ENCODE data around the gene JUND.

JUND gene

DNA sequence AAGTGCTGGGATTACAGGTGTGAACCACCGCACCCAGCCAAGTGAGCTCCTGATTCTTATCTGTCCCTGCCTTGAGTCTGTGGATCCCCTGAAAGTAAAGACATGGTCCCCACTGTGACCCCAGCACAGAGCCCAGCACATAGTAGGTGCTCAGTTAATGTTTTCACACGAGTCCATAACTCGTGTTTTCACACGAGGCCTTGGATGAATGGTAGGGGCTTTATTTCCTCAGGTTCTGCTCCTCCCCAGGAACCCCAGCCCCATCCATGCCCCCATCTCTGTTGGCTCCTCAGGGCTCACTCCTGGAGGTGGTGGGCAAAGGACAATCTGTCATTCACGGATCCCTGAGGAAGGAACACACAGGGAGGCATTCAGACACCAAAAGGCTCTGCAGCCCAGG lies 31.6 kb downstream of the JUND start:
- no peak for DNase-seq

DNA sequence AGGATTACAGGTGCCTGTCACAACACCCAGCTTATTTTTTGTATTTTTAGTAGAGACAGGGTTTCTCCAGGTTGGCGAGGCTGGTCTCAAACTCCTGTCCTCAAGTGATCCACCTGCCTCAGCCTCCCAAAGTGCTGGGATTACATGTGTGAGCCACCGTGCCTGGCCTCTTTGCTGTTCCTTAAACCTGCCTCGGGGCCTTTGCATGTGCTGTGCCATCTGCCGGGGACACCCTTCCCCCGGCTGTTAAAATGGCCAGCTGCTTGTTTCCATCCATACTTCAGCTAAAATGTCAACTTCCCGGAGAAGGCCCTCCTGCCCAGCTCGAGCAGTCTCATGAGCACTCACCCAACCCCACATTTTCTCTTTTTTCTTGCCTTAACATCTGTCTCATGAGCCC lies 36.1 kb downstream of the JUND start:
- DNase-seq = no peak

GRCh38 chr19:18239303-18239702 lies 42.1 kb downstream of the JUND start:
- no peak for DNase-seq

- DNase-seq = no peak
Measured at GRCh38 chr19:18234194-18234593, 47.2 kb downstream of the JUND start.

DNA sequence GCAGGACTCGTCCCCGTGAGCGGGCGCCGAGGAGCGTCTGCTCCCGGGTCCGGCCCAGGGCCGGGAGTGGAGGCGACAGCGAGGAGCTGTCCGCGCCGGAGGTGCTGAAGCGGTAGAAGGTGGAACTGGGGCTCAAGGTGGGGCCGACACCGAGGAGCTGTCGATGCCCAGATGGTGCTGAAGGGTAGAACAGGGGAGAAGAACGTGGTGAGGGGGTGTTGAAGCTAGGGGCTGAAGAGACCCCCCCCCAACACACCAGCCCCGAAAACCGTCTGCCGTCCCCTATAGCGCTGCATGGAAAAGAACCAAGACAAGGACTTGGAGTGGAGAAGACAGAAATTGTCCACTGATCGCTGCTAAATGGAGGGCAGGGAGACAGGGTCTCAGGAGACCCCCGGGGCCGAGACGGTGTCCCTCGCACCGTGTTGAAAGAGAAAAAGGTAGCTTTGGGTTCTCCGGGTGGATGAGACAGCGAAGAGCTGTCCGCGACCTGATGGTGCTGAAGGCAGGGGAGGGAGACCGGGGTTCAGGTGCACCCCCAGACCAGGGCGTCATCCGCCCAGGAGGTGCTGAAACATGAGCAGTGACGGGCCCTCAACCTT lies 48.1 kb downstream of the JUND start:
- DNase-seq = peak in 3 of 56 donors; percentile 9 to 21 (median 19)

DNA sequence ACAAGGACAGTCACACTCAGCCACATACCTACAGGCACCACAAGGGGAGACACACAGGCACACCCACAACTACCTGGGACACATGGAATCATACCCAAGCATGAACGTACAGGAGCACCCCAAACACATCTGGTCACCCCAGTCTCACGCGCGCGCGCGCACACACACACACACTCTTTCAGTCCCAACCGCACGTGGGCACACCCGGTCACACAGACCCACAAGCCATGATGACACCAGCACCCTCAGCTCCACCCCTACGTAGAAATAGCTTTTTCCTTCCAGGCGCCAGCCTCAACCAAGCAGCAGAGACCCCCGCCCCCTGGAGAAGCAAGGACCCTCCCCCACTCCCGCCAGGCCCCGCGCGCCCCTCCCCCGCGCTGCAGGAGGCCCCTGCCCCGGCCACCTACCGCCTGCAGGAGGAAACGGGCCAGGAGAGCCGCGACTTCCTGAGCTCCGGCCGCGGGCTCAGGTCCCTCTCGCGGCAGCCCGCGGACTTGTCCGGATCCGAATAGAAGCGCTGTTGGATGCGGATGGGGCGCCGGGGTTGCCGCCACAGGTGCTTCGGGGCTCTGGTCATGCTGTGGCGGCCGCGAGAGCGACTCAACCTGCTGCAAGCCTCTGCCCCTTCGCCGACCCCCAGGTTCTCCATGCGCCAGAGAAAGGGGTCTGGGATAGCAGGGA lies 48.7 kb downstream of the JUND start:
- peak in 1 of 56 donors; percentile 4 for DNase-seq

DNA sequence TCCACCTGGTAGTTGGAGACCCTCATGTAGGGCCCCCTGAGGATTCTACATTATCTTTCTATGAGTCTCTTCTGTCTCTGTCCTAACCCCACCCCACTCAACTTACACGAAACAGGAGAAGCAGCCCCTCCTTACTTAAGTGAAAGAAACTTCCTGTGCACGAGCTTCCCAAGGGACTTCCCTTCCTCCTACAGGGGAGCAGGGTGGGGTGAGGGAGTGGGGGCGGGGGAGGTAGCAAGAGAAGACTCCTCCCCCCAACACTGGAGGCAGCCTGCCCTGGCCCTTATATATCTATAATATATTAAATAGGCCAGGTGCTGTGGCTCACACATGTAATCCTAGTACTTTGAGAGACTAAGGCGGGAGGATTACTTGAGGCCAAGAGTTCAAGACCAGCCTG lies 49.6 kb downstream of the JUND start:
- no peak for DNase-seq

- DNase-seq = peak in 6 of 56 donors; percentile 4 to 42 (median 13)
Measured at GRCh38 chr19:18230941-18231734, 50.3 kb downstream of the JUND start.

DNA sequence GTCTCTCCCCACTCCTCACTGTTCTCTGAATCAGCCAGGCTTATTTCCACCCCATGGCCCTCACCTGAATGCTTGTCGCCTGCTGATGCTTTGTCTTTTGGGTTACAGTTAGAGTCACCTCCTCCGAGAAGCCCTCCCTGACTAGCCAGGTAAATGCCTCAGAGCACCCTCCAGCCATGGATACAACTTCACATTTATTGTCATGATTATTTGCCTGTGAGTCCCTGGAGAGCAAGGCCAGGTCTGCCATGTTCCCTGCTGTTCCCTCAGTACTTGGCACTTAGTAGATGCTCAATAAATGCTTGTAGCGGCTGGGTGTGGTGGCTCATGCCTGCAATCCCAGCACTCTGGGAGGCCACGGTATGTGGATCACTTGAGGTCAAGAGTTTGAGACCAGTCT lies 51.5 kb downstream of the JUND start:
- no peak for DNase-seq

Data from amygdala (tissue), 56 donors.